Large intestine (tissue), 3 donors: ENCODE results near the gene SYNE4. TPM values are rescaled to one million over a fixed set of nuclear protein-coding genes. Genes with fewer than 3 reads are reported as not detected.
A peak's percentile ranks its signal among the peaks of the same experiment; 100 is the strongest.

Experiments
- DNase-seq, 2 donors: peaks; one replicate each; pipeline versions ENCODE4 v3.0.0 to v3.0.0-alpha.2; 2013
- H3K27ac ChIP-seq: one replicate; pipeline ENCODE4 v1.5.1; 2013; ENCODE audit warnings: low read length
- H3K27me3 ChIP-seq: 2 replicates; pipeline ENCODE4 v1.6.1; 2013; ENCODE audit warnings: low read length; ENCODE audit not compliant: control insufficient read depth, insufficient read depth
- H3K36me3 ChIP-seq: 2 replicates; pipeline ENCODE4 v1.6.1; 2013; ENCODE audit warnings: low read length; ENCODE audit not compliant: control insufficient read depth, insufficient read depth
- H3K4me1 ChIP-seq: one replicate; pipeline ENCODE4 v1.6.1; 2013; ENCODE audit warnings: low read length; ENCODE audit not compliant: control insufficient read depth, insufficient read depth
- H3K4me3 ChIP-seq: one replicate; pipeline ENCODE4 v1.5.1; 2013; ENCODE audit warnings: low read length
- H3K9me3 ChIP-seq: one replicate; pipeline ENCODE4 v1.6.1; 2013; ENCODE audit warnings: mild to moderate bottlenecking, low read depth, low read length, moderate library complexity; ENCODE audit not compliant: control insufficient read depth
- WGBS: methylation state at CpG from one replicate; pipeline ENCODE4 v1.1.5; 2013; ENCODE audit warnings: low lambda C conversion rate; ENCODE audit not compliant: insufficient coverage; 5-methylcytosine and 5-hydroxymethylcytosine counted together
- polyA plus RNA-seq: library from polyadenylated mRNA; unstranded; fragments of 120-200 nt; gene quantifications from one replicate; pipeline ENCODE4 v1.2.1, GENCODE V29; 2013

Gene SYNE4
- polyA plus RNA-seq, 1 donor = 9.8 TPM

DNA sequence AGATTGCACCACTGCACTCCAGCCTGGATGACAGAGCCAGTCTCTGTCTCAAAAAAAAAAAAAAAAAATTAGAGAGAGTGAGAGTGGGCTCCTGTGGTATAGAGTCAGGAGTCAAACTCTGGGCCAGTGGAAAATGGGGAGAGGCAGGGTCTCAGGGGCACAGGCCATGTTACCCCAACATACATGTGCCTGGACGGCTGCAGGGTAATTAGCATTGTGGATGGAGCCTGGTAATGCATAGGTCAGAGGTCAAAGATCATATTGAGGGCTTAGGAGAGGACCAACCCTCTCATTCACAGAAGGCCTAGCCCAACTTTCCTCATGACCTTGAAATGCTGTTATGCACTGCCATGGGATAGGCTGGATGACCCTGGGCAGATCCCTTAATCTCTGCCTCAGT lies 16.9 kb upstream of the SYNE4 start:
- WGBS = no CpG with 5 or more reads among the region's 1 CpG
- Histone ChIP-seq H3K27ac (no peak overlapping the region), H3K9me3 (peaks cover 3% of the 10 kb centered on the region), H3K4me3 (no peak overlapping the region), H3K36me3 (peaks cover 22% of the 10 kb centered on the region), H3K27me3 (no peaks in the 10 kb centered on the region), H3K4me1 (no peaks in the 10 kb centered on the region)
- DNase-seq = no peak

DNA sequence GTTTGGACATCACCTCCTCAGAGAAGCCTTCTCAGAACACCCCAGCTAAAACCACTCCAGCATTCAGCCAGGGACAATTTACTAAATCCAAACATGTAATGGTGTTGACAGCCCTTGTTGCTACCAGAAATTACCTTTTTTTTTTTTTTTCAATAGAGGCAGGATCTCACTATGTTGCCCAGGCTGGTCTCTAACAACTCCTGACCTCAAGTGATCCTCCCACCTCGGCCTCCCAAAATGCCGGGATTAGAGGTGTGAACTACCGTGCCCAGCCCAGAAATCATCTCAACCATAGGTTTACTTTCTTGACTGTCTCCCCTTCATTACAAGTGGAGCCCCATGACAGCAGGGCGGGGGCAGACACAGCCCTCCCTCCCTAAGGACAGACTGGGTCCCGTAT lies 14.8 kb upstream of the SYNE4 start:
- WGBS = no CpG with 5 or more reads among the region's 5 CpGs
- Histone ChIP-seq H3K36me3 (peaks cover 22% of the 10 kb centered on the region), H3K27ac (no peak overlapping the region), H3K4me3 (no peak overlapping the region), H3K27me3 (no peaks in the 10 kb centered on the region), H3K4me1 (no peaks in the 10 kb centered on the region), H3K9me3 (peaks cover 3% of the 10 kb centered on the region)
- no peak for DNase-seq

DNA sequence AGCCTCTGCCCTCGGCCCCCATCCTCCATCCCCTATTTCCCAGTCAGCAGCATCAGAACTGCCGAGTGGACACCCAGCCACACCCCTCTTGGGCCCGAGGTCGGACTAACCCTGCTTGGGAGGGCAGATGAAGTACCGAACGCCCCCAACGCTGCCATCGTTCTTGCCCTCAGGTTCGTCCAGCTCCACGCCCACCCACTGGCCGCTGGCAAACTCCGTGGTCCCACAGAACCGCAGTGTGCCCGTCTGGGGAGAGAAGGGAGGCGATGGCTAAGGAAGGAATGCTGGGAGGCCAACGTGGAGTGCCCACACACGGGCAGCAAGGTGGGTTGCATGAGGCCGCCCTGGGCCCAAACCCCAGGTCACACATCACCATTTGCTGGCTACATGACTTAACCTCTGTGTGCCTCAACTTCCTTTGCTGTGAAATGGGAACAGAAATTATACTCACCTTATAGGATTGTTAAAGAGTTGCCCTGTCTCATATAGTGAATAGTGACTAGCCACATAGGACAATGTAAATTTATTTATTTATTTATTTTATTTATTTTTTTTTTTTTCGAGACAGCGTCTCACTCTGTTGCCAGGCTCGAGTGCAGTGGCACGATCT lies 10.6 kb upstream of the SYNE4 start:
- Histone ChIP-seq H3K4me3 (no peak overlapping the region), H3K27ac (no peak overlapping the region), H3K27me3 (no peaks in the 10 kb centered on the region), H3K9me3 (no peaks in the 10 kb centered on the region), H3K4me1 (no peaks in the 10 kb centered on the region), H3K36me3 (peaks cover 24% of the 10 kb centered on the region)
- WGBS = 100% methylated on average over 1 of the region's 22 CpGs
- DNase-seq = no peak

DNA sequence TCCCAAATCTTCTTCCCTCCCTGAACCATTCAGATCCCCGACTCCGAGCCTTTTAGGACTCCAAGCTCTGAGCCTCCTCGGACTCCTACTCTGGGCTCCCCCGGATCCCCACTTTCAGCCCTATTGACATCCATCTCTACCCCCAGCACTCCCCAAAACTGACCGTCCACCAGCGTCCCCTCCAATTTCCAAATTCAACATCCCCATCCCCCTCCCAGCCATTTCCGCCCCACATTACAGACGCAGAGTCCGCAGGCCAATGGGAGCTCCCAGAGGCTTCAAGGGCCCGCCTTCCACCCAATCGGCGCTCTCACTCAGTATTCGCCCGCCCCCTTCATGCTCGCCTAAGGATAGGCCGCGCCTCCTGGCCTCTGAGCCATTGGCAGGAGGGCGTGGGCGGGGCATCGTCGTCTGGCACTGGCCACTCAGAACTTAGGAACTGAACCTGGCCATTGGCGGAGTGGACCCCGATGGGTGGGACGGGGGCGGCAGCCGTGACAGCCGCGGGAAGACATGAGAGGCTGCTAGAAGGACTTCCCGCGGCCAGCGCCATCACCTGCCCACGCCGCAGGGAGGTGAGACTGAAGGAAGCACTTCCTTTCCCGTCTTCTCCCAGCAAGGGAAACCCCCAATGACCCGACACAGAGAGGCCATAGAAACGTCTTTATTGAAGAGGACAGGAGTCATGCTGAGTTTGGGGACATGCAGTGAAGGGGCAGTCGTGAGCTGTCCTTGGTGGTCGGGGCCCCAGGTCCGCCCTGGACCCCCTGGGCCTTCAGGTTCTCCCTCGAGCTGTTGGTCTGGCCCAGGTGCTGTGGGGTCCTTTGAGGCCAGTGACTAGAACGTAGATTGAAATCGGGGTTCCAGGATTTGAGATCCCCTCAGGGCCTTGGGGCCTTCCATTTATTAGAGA lies 5.7 kb upstream of the SYNE4 start, which contains the start of gene ALKBH6:
ALKBH6 (minus strand) TSS at position 202 of the 913 bp plus-strand sequence. CDS start 816 bp downstream, outside the sequence.
- Histone ChIP-seq H3K27me3 (no peaks in the 10 kb centered on the region), H3K27ac (peak within 1 kb of the TSS; percentile 11), H3K4me1 (peaks cover 6% of the 10 kb centered on the region), H3K9me3 (no peaks in the 10 kb centered on the region), H3K4me3 (peak within 1 kb of the TSS; percentile 69), H3K36me3 (peaks cover 15% of the 10 kb centered on the region)
- peak; percentile 99 to 100 for DNase-seq
- WGBS = no CpG with 5 or more reads among the region's 42 CpGs

DNA sequence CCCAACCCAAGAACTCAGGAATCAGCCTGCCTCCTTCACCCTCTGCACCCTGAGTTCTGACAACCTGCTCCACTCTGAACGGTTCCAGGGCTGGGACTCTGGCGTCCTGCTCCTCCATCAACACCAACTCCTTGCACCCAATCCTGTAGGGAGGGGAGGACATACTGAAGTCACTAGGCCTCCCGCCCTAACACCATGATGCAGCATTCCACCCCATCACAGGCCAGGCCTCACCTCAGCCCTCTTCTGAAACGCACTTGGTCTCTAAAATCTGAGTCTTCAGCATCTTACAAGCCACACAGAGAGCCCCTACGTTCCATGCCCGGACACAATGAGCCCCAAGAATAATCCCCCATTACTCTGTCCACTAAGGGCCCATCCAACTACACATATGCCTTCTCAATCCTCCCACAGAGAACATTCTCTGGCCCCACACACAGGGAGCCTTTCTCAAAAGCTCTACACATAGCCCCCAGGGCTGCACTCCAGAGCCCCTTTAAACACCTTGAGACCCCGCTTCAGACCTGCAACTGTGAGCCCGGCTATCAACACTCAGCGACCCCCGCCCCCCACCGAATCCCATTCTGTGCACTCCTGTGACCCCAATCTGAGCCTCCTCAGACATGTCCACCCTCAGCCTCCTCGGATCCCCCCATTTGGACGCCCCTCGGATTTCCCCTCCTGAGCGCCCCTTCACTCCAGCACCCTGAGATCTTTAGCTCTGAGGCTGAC lies 4.8 kb upstream of the SYNE4 start:
- peaks cover 9% of the 10 kb centered on the region for H3K4me1 ChIP-seq
- no CpG with 5 or more reads among the region's 15 CpGs for WGBS
- no peaks in the 10 kb centered on the region for H3K27me3 ChIP-seq
- H3K9me3 ChIP-seq = no peaks in the 10 kb centered on the region
- peaks cover 15% of the 10 kb centered on the region for H3K36me3 ChIP-seq
- no peak for DNase-seq
- peak overlapping the region; percentile 11 for H3K27ac ChIP-seq
- peak overlapping the region; percentile 69 for H3K4me3 ChIP-seq

DNA sequence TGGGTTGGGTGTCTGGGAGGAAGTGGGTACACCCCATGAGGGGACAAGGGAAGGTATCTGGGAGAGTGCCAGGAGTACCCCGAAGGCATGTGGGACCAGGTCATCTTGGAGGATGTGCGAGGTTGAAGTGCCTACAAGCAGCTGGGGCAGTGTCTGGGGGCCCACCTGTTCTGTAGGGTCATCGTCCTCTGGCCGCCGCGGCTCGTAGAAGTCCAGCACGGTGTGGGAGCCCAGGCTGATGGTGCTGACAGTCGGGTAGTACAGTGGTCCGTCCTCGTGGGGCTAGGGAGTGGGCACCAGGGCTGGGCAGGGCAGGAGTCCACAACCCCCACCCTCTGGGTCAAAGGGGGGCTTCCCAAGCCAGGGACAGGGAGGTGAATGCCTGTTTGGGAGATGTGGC lies 1.8 kb upstream of the SYNE4 start:
- no peaks in the 10 kb centered on the region for H3K27me3 ChIP-seq
- peaks cover under 1% of the 10 kb centered on the region for H3K36me3 ChIP-seq
- no peak overlapping the region for H3K4me3 ChIP-seq
- no peak overlapping the region for H3K27ac ChIP-seq
- DNase-seq = no peak
- peaks cover 9% of the 10 kb centered on the region for H3K4me1 ChIP-seq
- WGBS = no CpG with 5 or more reads among the region's 11 CpGs
- H3K9me3 ChIP-seq = no peaks in the 10 kb centered on the region

DNA sequence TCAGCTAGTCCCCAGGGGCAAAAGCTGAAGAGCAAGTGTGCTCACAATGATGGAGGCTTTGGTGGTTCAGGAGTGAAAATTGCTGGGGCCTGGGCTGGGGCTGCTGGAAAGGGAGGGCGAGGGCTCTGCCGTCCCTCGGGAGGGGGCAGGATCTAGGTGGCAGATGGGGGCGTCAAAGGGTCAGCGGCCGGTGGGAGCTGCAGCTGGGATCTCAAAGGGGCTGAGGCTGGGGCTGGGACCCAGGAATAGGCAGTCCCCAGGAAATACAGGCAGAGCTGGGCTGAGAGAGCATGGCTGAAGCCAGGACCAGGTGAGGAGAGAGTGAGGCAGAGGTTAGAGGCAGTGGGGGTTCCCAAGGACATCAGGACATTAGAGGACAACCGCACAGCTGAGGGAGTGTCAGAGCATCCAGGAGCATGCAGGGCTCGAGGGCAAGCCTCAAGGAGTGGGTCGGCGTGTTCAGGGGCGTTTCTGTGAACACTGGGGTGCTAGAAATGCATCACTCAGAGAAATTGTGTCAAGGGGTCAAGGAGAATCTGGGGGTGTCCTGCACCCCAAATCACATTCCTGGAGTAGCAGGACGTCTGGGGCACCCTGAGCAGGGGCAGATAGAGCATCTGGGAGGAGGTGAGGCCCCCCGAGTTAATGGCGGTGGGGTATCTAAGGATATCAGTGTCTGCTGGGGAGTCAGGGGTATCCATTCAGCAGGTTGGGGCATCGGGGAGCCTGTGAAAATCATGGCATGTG lies 1.2 kb upstream of the SYNE4 start:
- Histone ChIP-seq H3K27ac (no peak overlapping the region), H3K36me3 (peaks cover 4% of the 10 kb centered on the region), H3K9me3 (no peaks in the 10 kb centered on the region), H3K4me3 (peak overlapping the region; percentile 19), H3K4me1 (peaks cover 9% of the 10 kb centered on the region), H3K27me3 (no peaks in the 10 kb centered on the region)
- no peak for DNase-seq
- no CpG with 5 or more reads among the region's 15 CpGs for WGBS

DNA sequence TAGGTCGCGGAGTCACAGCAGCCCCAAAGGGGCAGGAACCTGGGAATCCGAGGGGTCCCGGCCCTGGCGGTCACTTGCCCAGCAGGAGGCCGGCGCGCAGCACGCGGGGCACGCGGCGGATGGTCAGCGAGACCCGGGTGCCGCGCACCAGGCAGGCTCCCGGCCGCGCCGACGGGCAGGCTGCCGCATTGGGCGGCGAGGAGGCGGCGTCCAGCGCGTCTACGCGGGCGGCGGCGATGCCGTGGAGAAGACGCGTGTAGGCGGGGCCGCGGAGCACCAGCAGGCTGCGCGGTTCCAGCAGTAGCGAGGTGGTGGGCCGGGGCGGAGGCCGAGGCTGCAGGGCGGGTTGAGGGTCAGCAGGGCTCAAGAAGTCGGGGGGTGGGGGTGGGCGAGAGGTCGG lies 607 bp upstream of the SYNE4 start:
- Histone ChIP-seq H3K4me1 (peaks cover 9% of the 10 kb centered on the region), H3K27me3 (no peaks in the 10 kb centered on the region), H3K9me3 (no peaks in the 10 kb centered on the region), H3K27ac (peak overlapping the region; percentile 54), H3K4me3 (peak overlapping the region; percentile 50), H3K36me3 (peaks cover 8% of the 10 kb centered on the region)
- peak; percentile 57 to 68 for DNase-seq
- WGBS = no CpG with 5 or more reads among the region's 50 CpGs

DNA sequence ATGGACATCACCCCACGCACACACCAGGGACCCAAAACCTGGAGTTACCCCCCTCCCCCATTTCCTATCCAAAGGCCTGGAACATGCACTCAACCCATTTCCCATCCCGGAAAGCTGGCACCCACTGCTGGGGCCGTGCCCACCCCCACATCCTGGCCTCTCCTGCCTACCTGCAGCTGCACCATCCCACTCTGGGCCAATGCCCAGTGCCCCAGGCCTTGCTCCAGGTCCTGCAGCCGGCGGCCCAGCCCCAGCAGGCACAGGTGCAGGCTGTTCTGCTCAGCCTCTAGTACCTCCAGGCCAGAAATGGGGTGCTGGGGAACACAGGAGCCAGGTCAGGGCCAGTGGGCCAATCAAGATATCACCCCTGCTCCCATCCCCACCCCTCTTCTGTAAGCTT lies 1.7 kb downstream of the SYNE4 start:
- Histone ChIP-seq H3K27ac (no peak overlapping the region), H3K9me3 (no peaks in the 10 kb centered on the region), H3K36me3 (peaks cover 14% of the 10 kb centered on the region), H3K4me1 (peaks cover 9% of the 10 kb centered on the region), H3K27me3 (no peaks in the 10 kb centered on the region), H3K4me3 (no peak overlapping the region)
- WGBS = no CpG with 5 or more reads among the region's 5 CpGs
- no peak for DNase-seq

DNA sequence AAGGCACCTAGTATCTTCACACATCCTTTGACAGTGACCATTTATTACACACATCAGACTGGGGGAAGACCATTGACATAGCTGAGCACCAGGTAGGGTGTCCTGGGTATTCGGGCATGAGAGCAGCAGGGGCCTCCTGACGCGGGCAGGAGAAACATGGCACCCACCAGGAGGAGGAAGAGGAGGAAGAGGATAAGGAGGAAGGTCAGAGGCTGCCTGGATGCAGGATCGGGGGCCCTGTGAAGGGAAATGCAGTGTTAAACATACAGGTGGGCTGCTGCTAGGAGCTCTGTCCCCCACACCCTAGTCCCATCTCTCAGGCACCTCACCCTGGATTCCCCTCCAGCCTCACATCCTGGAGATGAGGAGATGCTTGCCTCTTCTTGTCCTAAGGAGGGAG lies 5.3 kb downstream of the SYNE4 start:
- no CpG with 5 or more reads among the region's 4 CpGs for WGBS

More for the DNA sequence above, 5.3 kb downstream of the SYNE4 start:
- H3K9me3 ChIP-seq = no peaks in the 10 kb centered on the region
- no peaks in the 10 kb centered on the region for H3K27me3 ChIP-seq
- DNase-seq = no peak
- no peak overlapping the region for H3K4me3 ChIP-seq
- no peak overlapping the region for H3K27ac ChIP-seq
- H3K36me3 ChIP-seq = peaks cover 30% of the 10 kb centered on the region
- H3K4me1 ChIP-seq = no peaks in the 10 kb centered on the region
